GM21737 (cell line): Measurements from ENCODE around the gene WASHC2A.
"Not testable (repeated sequence)": the region's sequence is repeated elsewhere in the genome, so short reads cannot be mapped to it uniquely, and the experiment has no call there.

Experiments used
- ATAC-seq: cut with Tn5 transposase; IDR thresholded peaks from one replicate; pipeline ENCODE4 v1.9.1; 2021; ENCODE audit warnings: mild to moderate bottlenecking, moderate library complexity; ENCODE audit not compliant: unreplicated experiment

The WASHC2A gene

DNA sequence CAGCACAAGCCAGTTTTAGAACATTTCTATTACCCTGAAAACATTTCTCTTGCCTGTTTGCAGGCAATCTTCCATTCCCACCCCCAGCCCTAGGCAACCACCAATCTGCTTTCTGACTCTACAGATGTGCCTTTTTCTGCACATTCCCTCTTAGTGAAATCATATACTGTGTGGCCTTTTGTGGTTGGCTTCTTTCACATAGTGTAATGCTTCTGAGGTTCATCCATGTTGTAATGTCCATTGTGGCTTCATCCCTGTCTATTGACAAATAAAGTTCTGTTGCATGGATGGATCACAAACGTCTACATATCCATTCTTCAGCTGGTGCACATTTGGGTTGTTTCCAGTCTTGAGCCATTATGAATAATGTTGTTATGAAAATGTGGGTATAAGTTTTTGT lies 77.8 kb downstream of the WASHC2A start:
- ATAC-seq, result not testable (repeated sequence)

DNA sequence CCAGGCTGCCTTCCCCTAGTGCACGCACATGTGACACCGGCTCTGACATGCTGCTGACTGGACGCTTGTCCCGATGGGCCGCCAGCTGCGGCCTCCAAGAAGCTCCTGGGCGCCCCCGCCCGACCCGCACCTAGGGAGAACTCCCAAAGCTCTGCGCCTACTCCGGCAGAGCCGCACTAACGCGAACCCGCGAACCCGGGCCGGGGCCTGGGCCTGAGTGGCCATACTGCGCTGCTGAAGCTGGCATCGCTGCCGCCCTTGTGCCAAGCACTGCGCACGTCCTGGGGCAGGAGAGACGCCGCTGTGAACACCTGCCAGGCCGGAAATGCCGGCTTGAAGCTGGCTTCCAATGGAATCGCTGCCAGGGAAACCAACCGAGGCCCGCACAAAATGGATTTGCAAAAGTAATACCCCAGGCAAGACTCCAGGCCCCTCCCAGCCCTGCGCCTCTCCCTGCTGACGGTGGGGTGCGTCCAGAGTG lies 85.1 kb downstream of the WASHC2A start:
- ATAC-seq, result no peak

DNA sequence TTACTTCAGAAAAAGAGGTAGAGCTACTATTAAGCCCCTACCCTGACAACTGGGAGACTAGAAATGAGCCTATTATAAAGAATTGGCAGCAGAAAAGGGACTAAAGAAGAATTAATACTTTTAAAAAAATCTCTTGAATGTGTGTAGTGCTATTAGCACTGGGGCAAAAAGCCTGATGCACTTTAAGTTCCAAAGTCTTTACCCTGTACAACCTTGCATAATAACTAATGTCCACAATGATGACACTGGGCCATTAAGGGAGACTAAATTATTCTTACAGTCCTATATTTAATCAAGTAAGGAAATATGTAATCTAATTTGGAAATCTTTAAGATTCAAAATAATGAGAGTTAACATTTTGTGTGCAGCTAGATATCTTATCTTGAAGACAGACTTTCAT lies 90.1 kb downstream of the WASHC2A start:
- not testable (repeated sequence) for ATAC-seq

DNA sequence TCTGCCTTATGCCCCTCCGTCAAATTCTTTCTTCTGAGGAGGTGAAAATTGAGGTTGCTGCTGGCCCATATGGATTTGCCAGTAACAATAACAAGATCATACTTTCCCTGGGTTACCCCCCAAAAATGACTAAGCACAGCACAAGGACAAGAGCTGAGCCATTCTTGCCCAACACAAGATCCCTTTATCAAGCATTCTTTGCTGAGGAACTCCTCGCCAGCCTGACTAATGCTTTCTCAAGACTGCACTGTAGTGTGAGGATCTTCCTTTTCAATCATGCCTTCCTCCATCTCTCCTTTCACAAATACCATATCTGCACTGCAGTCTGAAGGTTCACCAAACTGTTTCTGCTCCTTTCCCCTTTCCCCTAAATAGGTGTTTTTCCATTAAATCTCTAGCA lies 92.1 kb downstream of the WASHC2A start:
- ATAC-seq, result not testable (repeated sequence)

DNA sequence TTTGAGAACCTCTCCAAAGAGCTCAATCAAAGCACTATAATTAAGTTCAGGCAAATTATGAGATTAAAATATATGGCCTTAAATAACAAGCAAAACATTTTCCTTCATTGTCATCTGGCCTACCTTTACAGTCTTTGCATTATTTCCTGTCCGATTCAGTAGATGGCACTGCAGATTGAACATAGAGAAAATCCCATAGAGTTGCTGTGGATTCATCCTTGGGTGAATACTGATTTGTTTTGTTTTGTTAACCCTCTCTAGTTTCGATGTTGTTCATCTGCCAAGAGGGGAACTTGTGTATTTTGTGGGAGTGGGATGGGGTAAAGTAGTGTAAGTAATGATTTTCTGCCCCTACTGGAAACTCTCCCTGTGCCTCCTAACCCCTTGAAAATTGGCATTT lies 97.3 kb downstream of the WASHC2A start:
- not testable (repeated sequence) for ATAC-seq

DNA sequence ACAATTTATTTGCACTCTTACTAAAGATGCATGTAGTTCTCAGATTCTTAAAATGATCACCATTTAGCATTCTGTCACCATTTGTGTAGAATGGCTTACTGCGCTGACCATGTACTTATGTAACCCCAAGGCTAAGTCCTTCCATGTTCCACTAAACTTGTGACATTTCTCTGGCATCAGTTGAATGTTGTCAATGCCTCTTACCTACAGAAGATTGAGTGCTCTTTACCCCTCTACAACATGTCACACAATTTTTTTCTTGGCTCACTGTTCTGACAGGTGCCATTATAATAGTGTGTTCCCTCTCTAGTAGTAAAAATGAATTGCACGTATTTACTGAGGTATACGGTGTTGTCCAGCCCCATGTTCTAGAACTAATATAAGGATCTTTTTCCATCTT lies 100.1 kb downstream of the WASHC2A start:
- ATAC-seq, result not testable (repeated sequence)

DNA sequence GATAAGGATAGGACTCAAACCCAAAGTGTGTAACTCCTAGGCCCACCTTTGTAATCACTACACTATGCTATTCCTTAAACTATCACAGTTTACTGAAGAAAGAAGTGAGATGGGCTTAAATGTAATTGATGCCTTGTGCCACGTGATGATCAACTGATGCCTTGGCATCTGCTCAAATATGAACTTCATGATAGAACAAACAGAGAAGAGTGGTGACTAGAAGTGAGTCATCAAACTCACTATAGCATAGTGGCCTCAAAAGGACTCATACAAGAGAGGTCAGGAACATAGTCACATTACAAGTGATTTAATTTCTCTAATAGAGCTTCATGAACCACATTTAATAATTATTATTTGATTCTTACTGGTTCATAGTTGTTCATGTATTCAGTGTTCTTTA lies 101.8 kb downstream of the WASHC2A start:
- ATAC-seq, result not testable (repeated sequence)

DNA sequence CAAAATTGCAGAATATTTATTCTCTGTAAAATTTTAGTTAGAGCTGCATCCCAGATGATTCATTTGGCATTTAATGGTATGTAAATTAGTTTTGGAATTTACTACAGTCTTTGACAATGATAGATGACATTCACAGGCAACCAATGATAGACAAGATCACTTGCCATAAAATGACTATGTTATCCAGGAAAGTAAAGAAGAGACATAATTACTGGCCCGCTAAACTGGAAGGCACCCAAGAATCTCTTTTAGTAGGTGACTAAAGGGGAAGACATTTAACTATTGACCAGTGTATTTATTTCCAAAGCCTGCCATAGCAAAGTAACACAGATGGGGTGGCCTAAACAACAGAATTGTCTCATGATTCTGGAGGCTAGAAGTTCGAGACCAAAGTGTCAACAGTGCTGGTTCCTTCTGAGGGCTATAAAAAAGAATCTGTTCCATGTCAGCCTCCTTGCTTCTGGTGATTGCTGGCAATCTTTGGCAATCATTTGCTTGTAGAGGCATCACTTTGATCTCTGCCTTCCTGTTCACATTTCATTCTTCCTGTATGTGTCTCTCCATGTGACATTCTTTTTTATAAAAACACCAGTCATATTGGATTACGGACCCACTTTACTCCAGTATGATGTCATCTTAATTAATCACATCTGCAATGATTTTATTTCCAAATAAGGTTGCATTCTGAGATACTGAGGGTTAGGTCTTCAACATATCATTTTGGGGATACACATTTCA lies 107.2 kb downstream of the WASHC2A start:
- not testable (repeated sequence) for ATAC-seq
